GM12878 (cell line): ENCODE measurements around the gene SLC35A1. TPM values are rescaled to one million over a fixed set of nuclear protein-coding genes. Genes with fewer than 3 reads are reported as not detected.

Experiments used
- polyA plus RNA-seq, 11 experiments: library from polyadenylated mRNA; depleted of rRNA in 4 of 11; unstranded in 6 of 11; stranded (reverse) in 5 of 11; fragments of >200 nt; fragmentation: Nextera tagmentation in 4 of 11; fragmentation: Illumina TruSeq in 1 of 11; extraction: Ambion mirVana in 4 of 11; extraction: Trizol in 1 of 11; gene quantifications; 1 replicate in 1 of 11; 2 replicates in 10 of 11; pipeline versions ENCODE4 v1.2.1 to v1.2.3, GENCODE V29; 2011 to 2016; ENCODE audit warnings: inconsistent platforms in 2 of 11, missing spikeins in 2 of 11, low read depth in 1 of 11
- small RNA-seq: library from RNA; depleted of rRNA; stranded (forward); fragments of <200 nt; gene quantifications from one replicate; pipeline ENCODE3, GENCODE V24; 2014
- total RNA-seq, 4 experiments: library from RNA; depleted of rRNA in 3 of 4; stranded (reverse); fragments of >200 nt in 3 of 4; fragmentation: Illumina TruSeq in 1 of 4; extraction: Trizol in 1 of 4; gene quantifications; 2 replicates each; pipeline versions ENCODE4 v1.2.1 to v1.2.3, GENCODE V29; 2013 to 2021

Gene SLC35A1
- total and polyA plus RNA-seq, 10 of the 15 experiments (the other 5 are each of a cell fraction or from before 2014, with no cell fraction given): 7.1 to 28.0 (median 12.4) TPM

Small RNAs within 50 kb of the gene (small RNA-seq; reads per million reads assigned to genes)
- not detected for gene AL049697.2
- not detected for gene RNU6-444P

Other genes with a start within 250 kb of the SLC35A1 start
- 6.2 and 6.7 TPM in 2 replicates for gene SMIM8, start 150.4 kb upstream of the SLC35A1 start, total RNA-seq (2014; rRNA removed)
- gene SMIM8, start 150.4 kb upstream of the SLC35A1 start, total RNA-seq (2014; rRNA removed; fragmentation: Illumina TruSeq; extraction: Trizol): 8.9 and 9.5 TPM in 2 replicates
- gene SMIM8, start 150.4 kb upstream of the SLC35A1 start, total RNA-seq (2021): 8.5 and 9.0 TPM in 2 replicates
- gene SMIM8, start 150.4 kb upstream of the SLC35A1 start, polyA plus RNA-seq (2011; rRNA removed): 11.8 and 20.6 TPM in 2 replicates
- 8.0 and 11.9 TPM in 2 replicates for gene SMIM8, start 150.4 kb upstream of the SLC35A1 start, polyA plus RNA-seq (2014; fragmentation: Illumina TruSeq; extraction: Trizol)
- 10 to 100 TPM; 33.9 to 45.8 TPM for gene SMIM8, start 150.4 kb upstream of the SLC35A1 start, polyA plus RNA-seq (2014; fragmentation: Nextera tagmentation; extraction: Ambion mirVana)
- gene SMIM8, start 150.4 kb upstream of the SLC35A1 start, polyA plus RNA-seq (2014; rRNA removed): 6.4 and 7.1 TPM in 2 replicates
- 10 to 100 TPM; 16.0 to 20.3 TPM for gene SMIM8, start 150.4 kb upstream of the SLC35A1 start, polyA plus RNA-seq (2016; fragmentation: Nextera tagmentation; extraction: Ambion mirVana)
- not detected in 2 replicates for gene GJB7, start 143.7 kb upstream of the SLC35A1 start, total RNA-seq (2014; rRNA removed)
- gene GJB7, start 143.7 kb upstream of the SLC35A1 start, total RNA-seq (2014; rRNA removed; fragmentation: Illumina TruSeq; extraction: Trizol): not detected in 2 replicates
- not detected in 2 replicates for gene GJB7, start 143.7 kb upstream of the SLC35A1 start, total RNA-seq (2021)
- gene GJB7, start 143.7 kb upstream of the SLC35A1 start, polyA plus RNA-seq (2011; rRNA removed): not detected in 2 replicates
- not detected in 2 replicates for gene GJB7, start 143.7 kb upstream of the SLC35A1 start, polyA plus RNA-seq (2014; fragmentation: Illumina TruSeq; extraction: Trizol)
- gene GJB7, start 143.7 kb upstream of the SLC35A1 start, polyA plus RNA-seq (2014; fragmentation: Nextera tagmentation; extraction: Ambion mirVana): under 1 TPM in 1 of 2 experiments, not detected in 1; 0.09 TPM
- not detected in 2 replicates for gene GJB7, start 143.7 kb upstream of the SLC35A1 start, polyA plus RNA-seq (2014; rRNA removed)
- under 1 TPM in 1 of 2 experiments, not detected in 1; 0.13 TPM for gene GJB7, start 143.7 kb upstream of the SLC35A1 start, polyA plus RNA-seq (2016; fragmentation: Nextera tagmentation; extraction: Ambion mirVana)
- 2.8 TPM in 2 replicates for gene C6orf163, start 128.2 kb upstream of the SLC35A1 start, total RNA-seq (2014; rRNA removed)
- gene C6orf163, start 128.2 kb upstream of the SLC35A1 start, total RNA-seq (2014; rRNA removed; fragmentation: Illumina TruSeq; extraction: Trizol): 3.7 and 4.3 TPM in 2 replicates
- 1.3 and 1.4 TPM in 2 replicates for gene C6orf163, start 128.2 kb upstream of the SLC35A1 start, total RNA-seq (2021)
- gene C6orf163, start 128.2 kb upstream of the SLC35A1 start, polyA plus RNA-seq (2011; rRNA removed): 0.56 and 0.94 TPM in 2 replicates
- gene C6orf163, start 128.2 kb upstream of the SLC35A1 start, polyA plus RNA-seq (2014; fragmentation: Illumina TruSeq; extraction: Trizol): 1.2 and 1.5 TPM in 2 replicates
- under 1 TPM; 0.56 to 0.86 TPM for gene C6orf163, start 128.2 kb upstream of the SLC35A1 start, polyA plus RNA-seq (2014; fragmentation: Nextera tagmentation; extraction: Ambion mirVana)
- 1.5 and 2.2 TPM in 2 replicates for gene C6orf163, start 128.2 kb upstream of the SLC35A1 start, polyA plus RNA-seq (2014; rRNA removed)
- gene C6orf163, start 128.2 kb upstream of the SLC35A1 start, polyA plus RNA-seq (2016; fragmentation: Nextera tagmentation; extraction: Ambion mirVana): 1 to 10 TPM in 1 of 2 experiments, under 1 TPM in 1; 0.90 to 1.1 TPM
- 0.05 and 0.11 TPM in 2 replicates for gene CFAP206, start 65.0 kb upstream of the SLC35A1 start, total RNA-seq (2014; rRNA removed)
- gene CFAP206, start 65.0 kb upstream of the SLC35A1 start, total RNA-seq (2014; rRNA removed; fragmentation: Illumina TruSeq; extraction: Trizol): not detected in 2 replicates
- gene CFAP206, start 65.0 kb upstream of the SLC35A1 start, total RNA-seq (2021): not detected in 2 replicates
- 0.04 TPM in 1 of 2 replicates, not detected in the other for gene CFAP206, start 65.0 kb upstream of the SLC35A1 start, polyA plus RNA-seq (2011; rRNA removed)
- gene CFAP206, start 65.0 kb upstream of the SLC35A1 start, polyA plus RNA-seq (2014; fragmentation: Illumina TruSeq; extraction: Trizol): 0.06 TPM in 1 of 2 replicates, not detected in the other
- gene CFAP206, start 65.0 kb upstream of the SLC35A1 start, polyA plus RNA-seq (2014; fragmentation: Nextera tagmentation; extraction: Ambion mirVana): not detected
- not detected in 2 replicates for gene CFAP206, start 65.0 kb upstream of the SLC35A1 start, polyA plus RNA-seq (2014; rRNA removed)
- under 1 TPM in 1 of 2 experiments, not detected in 1; 0.24 TPM for gene CFAP206, start 65.0 kb upstream of the SLC35A1 start, polyA plus RNA-seq (2016; fragmentation: Nextera tagmentation; extraction: Ambion mirVana)
- 25.8 and 32.5 TPM in 2 replicates for gene RARS2, start 117.0 kb downstream of the SLC35A1 start, total RNA-seq (2014; rRNA removed)
- 36.6 and 37.1 TPM in 2 replicates for gene RARS2, start 117.0 kb downstream of the SLC35A1 start, total RNA-seq (2014; rRNA removed; fragmentation: Illumina TruSeq; extraction: Trizol)
- gene RARS2, start 117.0 kb downstream of the SLC35A1 start, total RNA-seq (2021): 23.8 and 26.9 TPM in 2 replicates
- gene RARS2, start 117.0 kb downstream of the SLC35A1 start, polyA plus RNA-seq (2011; rRNA removed): 18.3 and 25.1 TPM in 2 replicates
- 36.5 and 44.7 TPM in 2 replicates for gene RARS2, start 117.0 kb downstream of the SLC35A1 start, polyA plus RNA-seq (2014; fragmentation: Illumina TruSeq; extraction: Trizol)
- 10 to 100 TPM; 37.9 to 43.0 TPM for gene RARS2, start 117.0 kb downstream of the SLC35A1 start, polyA plus RNA-seq (2014; fragmentation: Nextera tagmentation; extraction: Ambion mirVana)
- 22.5 and 25.5 TPM in 2 replicates for gene RARS2, start 117.0 kb downstream of the SLC35A1 start, polyA plus RNA-seq (2014; rRNA removed)
- gene RARS2, start 117.0 kb downstream of the SLC35A1 start, polyA plus RNA-seq (2016; fragmentation: Nextera tagmentation; extraction: Ambion mirVana): 10 to 100 TPM; 46.0 to 54.2 TPM
- gene ORC3, start 117.2 kb downstream of the SLC35A1 start, total RNA-seq (2014; rRNA removed): 28.7 and 35.7 TPM in 2 replicates
- gene ORC3, start 117.2 kb downstream of the SLC35A1 start, total RNA-seq (2014; rRNA removed; fragmentation: Illumina TruSeq; extraction: Trizol): 43.0 and 43.7 TPM in 2 replicates
- gene ORC3, start 117.2 kb downstream of the SLC35A1 start, total RNA-seq (2021): 27.2 and 28.4 TPM in 2 replicates
- 58.9 and 89.9 TPM in 2 replicates for gene ORC3, start 117.2 kb downstream of the SLC35A1 start, polyA plus RNA-seq (2011; rRNA removed)
- gene ORC3, start 117.2 kb downstream of the SLC35A1 start, polyA plus RNA-seq (2014; fragmentation: Illumina TruSeq; extraction: Trizol): 50.3 and 58.2 TPM in 2 replicates
- gene ORC3, start 117.2 kb downstream of the SLC35A1 start, polyA plus RNA-seq (2014; fragmentation: Nextera tagmentation; extraction: Ambion mirVana): 10 to 100 TPM; 65.4 to 76.3 TPM
- gene ORC3, start 117.2 kb downstream of the SLC35A1 start, polyA plus RNA-seq (2014; rRNA removed): 22.2 and 29.2 TPM in 2 replicates
- 10 to 100 TPM; 62.3 to 63.3 TPM for gene ORC3, start 117.2 kb downstream of the SLC35A1 start, polyA plus RNA-seq (2016; fragmentation: Nextera tagmentation; extraction: Ambion mirVana)
- gene AKIRIN2, start 229.3 kb downstream of the SLC35A1 start, total RNA-seq (2014; rRNA removed): 28.4 and 32.9 TPM in 2 replicates
- gene AKIRIN2, start 229.3 kb downstream of the SLC35A1 start, total RNA-seq (2014; rRNA removed; fragmentation: Illumina TruSeq; extraction: Trizol): 21.9 and 23.7 TPM in 2 replicates
- gene AKIRIN2, start 229.3 kb downstream of the SLC35A1 start, total RNA-seq (2021): 71.6 and 74.4 TPM in 2 replicates
- 40.1 and 62.9 TPM in 2 replicates for gene AKIRIN2, start 229.3 kb downstream of the SLC35A1 start, polyA plus RNA-seq (2011; rRNA removed)
- gene AKIRIN2, start 229.3 kb downstream of the SLC35A1 start, polyA plus RNA-seq (2014; fragmentation: Illumina TruSeq; extraction: Trizol): 39.3 and 46.5 TPM in 2 replicates
- gene AKIRIN2, start 229.3 kb downstream of the SLC35A1 start, polyA plus RNA-seq (2014; fragmentation: Nextera tagmentation; extraction: Ambion mirVana): 10 to 100 TPM; 12.7 to 16.8 TPM
- gene AKIRIN2, start 229.3 kb downstream of the SLC35A1 start, polyA plus RNA-seq (2014; rRNA removed): 45.0 and 49.0 TPM in 2 replicates
- gene AKIRIN2, start 229.3 kb downstream of the SLC35A1 start, polyA plus RNA-seq (2016; fragmentation: Nextera tagmentation; extraction: Ambion mirVana): 10 to 100 TPM; 79.2 to 82.2 TPM